Measurements from ENCODE around the gene LSM5.
A peak's percentile ranks its signal among the peaks of the same experiment; 100 is the strongest.

LSM5 gene

DNA sequence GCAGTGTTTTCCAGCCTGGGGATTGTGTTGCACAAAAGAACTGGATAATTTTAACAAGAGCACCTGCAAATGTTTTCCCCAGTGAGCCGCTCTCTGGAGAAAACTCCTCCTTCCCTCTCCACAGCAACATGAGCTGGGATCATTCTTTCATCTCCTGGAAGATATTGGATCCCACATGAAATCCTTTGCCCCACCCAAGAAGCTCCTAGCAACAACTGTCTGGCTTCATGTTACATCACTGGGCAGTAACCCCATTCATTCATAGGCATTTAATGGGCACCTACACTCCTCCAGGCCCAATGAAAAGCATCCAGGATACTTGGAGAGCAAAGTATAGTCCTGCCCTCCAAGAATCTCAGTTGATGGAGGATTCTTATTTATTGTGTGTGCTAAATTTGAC, 27.2 kb downstream of the LSM5 start:
- peak; percentile 7 for DNase-seq (ENCODE audit: extremely low read depth, low read depth)
- TF ChIP-seq, protein P1, sequence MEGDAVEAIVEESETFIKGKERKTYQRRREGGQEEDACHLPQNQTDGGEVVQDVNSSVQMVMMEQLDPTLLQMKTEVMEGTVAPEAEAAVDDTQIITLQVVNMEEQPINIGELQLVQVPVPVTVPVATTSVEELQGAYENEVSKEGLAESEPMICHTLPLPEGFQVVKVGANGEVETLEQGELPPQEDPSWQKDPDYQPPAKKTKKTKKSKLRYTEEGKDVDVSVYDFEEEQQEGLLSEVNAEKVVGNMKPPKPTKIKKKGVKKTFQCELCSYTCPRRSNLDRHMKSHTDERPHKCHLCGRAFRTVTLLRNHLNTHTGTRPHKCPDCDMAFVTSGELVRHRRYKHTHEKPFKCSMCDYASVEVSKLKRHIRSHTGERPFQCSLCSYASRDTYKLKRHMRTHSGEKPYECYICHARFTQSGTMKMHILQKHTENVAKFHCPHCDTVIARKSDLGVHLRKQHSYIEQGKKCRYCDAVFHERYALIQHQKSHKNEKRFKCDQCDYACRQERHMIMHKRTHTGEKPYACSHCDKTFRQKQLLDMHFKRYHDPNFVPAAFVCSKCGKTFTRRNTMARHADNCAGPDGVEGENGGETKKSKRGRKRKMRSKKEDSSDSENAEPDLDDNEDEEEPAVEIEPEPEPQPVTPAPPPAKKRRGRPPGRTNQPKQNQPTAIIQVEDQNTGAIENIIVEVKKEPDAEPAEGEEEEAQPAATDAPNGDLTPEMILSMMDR (IDR thresholded peaks at IDR 0.05; ENCODE audit: low read depth, low read length, missing control alignments): no peak

DNA sequence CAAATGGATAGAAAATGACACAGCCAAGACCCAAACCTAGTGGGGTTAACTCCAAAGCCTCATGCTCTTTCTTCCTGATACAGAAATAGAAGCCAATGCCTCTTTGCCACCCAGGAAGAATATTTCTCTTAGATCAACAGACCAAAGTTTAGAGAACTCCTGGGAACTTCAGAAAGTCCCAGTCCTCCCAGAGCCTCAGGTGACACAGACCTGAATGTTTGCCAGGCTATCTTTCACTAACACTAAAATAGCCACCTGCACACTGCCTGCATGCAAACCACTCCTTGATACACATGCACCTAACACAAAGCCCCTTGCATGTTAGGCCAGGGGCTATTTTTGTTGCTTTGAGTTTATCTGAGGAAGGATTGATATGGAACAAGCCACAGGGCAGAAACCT, 27.7 kb downstream of the LSM5 start:
- TF ChIP-seq, protein P1 (IDR thresholded peaks at IDR 0.05; ENCODE audit: low read depth, low read length, missing control alignments): no peak
- no peak for DNase-seq (ENCODE audit: extremely low read depth, low read depth)
- no peak overlapping the region for H3K4me3 ChIP-seq (replicated peaks; ENCODE audit: low read depth, low read length)

More for the DNA sequence above, 27.2 kb downstream of the LSM5 start:
- no peak overlapping the region for H3K4me3 ChIP-seq (replicated peaks; ENCODE audit: low read depth, low read length)

DNA sequence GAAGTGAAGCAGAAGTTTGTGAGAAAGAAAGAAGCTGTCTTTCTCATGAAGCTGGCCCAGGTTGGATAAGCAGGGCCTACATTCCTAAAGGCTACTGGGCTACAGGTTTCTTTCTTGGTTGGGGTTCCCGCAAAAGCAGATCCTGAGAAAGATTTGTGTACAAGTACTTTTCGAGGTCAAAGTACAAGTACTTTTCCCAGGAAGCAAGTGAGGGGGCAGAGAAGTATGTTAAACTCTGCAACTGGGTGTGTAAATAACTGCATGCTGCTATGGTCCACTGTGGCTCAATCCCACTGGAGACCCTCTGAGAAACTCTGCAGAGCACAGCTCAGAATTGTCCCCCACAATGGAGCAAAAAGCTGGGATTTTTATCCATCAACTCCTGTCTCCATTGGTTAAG, 28.7 kb downstream of the LSM5 start:
- TF ChIP-seq, protein P1 (IDR thresholded peaks at IDR 0.05; ENCODE audit: low read depth, low read length, missing control alignments): no peak
- H3K4me3 ChIP-seq (replicated peaks; ENCODE audit: low read depth, low read length): no peak overlapping the region
- DNase-seq (ENCODE audit: extremely low read depth, low read depth): no peak

DNA sequence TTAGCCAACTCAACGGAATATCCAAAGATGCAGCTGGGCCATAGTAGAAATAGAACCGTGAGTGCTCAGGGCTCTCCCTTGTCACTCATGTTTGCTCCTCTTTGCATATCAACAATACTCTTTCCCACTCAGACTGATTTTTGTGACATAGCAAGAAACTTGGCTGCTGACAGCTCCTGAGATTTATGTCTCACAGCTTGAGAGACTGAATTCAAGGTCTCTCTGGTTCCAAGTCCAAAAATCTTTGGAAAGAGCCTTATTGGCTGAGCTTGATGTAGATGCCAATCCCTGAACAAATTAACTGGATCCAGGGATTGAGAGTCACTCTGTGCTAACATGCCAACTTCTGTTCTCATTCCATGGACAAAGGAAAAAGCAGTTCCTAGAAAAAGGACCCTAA, 30.4 kb downstream of the LSM5 start:
- no peak overlapping the region for H3K4me3 ChIP-seq (replicated peaks; ENCODE audit: low read depth, low read length)
- TF ChIP-seq, protein P1 (IDR thresholded peaks at IDR 0.05; ENCODE audit: low read depth, low read length, missing control alignments): no peak

DNA sequence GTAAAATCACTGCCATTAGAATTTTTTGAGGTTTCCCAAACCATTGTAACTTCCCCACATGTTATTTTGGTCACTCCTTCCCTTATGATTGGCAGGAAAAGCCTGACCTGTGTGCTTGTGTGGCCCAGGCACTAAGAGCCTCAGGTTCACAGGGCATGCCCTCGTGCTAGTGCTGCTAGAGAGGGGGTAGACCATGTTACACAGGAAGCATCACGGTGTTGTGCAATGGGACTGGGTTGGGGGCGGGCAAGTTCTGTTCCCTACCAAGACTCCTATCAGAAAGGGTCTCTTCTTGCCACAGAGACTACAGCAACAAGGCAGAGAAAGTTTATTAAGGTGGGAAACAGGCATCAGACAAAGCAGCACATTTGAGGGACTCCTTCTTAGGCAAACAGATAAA, 32.2 kb downstream of the LSM5 start:
- TF ChIP-seq, protein P1 (IDR thresholded peaks at IDR 0.05; ENCODE audit: low read depth, low read length, missing control alignments): no peak
- DNase-seq (ENCODE audit: extremely low read depth, low read depth): no peak
- no peak overlapping the region for H3K4me3 ChIP-seq (replicated peaks; ENCODE audit: low read depth, low read length)

More for the DNA sequence above, 30.4 kb downstream of the LSM5 start:
- DNase-seq (ENCODE audit: extremely low read depth, low read depth): no peak

DNA sequence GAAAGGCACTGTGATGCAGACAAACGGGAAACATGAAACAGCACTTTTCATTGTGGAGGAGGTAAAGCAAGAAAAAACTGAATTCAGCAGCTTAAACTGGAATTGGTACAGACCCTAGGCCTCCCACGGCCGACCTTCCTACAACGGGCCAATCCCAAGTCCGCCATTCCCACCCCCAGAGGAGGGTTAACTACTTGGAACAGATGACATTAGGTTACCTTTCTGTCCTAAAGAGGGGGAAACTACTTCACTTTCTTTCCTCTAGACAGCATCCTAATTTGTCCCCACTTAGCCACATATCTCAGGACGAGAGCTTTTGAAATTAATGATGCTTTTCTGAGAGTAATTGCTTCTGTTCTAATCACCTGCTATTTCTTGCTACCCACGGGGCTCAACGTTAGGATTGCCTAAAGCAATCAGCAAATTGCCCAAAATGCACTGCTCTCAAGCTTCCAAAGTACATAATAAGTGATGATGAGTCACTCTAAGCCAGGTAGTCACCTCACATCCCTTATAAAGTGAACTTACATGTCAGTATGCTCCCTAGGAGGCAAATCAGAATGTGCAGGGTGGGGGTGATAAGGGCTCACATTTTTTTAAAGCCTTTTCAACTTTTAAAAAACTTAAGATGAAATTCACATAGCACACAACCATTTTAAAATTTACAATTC, 36.7 kb downstream of the LSM5 start:
- H3K4me3 ChIP-seq (replicated peaks; ENCODE audit: low read depth, low read length): no peak overlapping the region
- TF ChIP-seq, protein P1 (IDR thresholded peaks at IDR 0.05; ENCODE audit: low read depth, low read length, missing control alignments): no peak
- DNase-seq (ENCODE audit: extremely low read depth, low read depth): no peak

DNA sequence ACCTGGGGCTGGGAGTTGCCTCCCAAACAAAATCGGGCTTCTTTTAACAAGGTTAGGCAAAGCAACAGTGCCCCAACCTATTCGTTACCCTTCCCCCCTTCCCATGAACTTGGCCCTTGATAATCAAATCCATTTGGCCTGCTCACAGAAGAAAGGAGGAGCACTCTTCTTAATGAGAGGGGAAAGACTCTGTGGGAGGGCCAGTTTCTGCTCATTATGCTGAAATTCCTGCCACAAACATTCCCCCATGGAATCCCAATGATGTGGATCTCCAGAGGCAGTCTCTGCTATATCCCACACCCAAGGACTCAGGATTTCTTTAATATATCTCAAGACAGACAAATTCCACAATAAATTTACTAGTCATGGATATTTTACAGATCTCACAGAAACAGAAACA, 43.0 kb downstream of the LSM5 start:
- TF ChIP-seq, protein P1 (IDR thresholded peaks at IDR 0.05; ENCODE audit: low read depth, low read length, missing control alignments): no peak
- no peak for DNase-seq (ENCODE audit: extremely low read depth, low read depth)
- H3K4me3 ChIP-seq (replicated peaks; ENCODE audit: low read depth, low read length): no peak overlapping the region

All from HFF-Myc (cell line).